CD14-positive monocyte (primary cell): ENCODE measurements around the gene DAGLA. TPM values are rescaled to one million over a fixed set of nuclear protein-coding genes. Genes with fewer than 3 reads are reported as not detected.

ENCODE experiments used
- DNase-seq, 3 donors: peaks; one replicate each; pipeline ENCODE4 v3.0.0-alpha.2; 2011 to 2022
- H2AFZ ChIP-seq: 2 replicates; pipeline ENCODE4 v1.6.0; 2012; ENCODE audit warnings: mild to moderate bottlenecking, low read depth, low read length, inconsistent platforms; ENCODE audit not compliant: insufficient read depth, poor library complexity, severe bottlenecking
- H3K27ac ChIP-seq, 2 donors: 1 replicate in 1 of 2; 2 replicates in 1 of 2; pipeline ENCODE4 v1.5.1; 2012 to 2013; ENCODE audit warnings: low read length in 2 of 2, control low read depth in 1 of 2, inconsistent platforms in 1 of 2, low read depth in 1 of 2, mild to moderate bottlenecking in 1 of 2
- H3K27me3 ChIP-seq, 2 donors: one replicate each; pipeline versions ENCODE4 v1.6.0 to v1.6.1; 2011 to 2013; ENCODE audit warnings: low read length in 2 of 2; ENCODE audit not compliant: control insufficient read depth in 2 of 2, insufficient read depth in 2 of 2
- H3K36me3 ChIP-seq, 2 donors: replicated peaks in 1 of 2; 1 replicate in 1 of 2; 2 replicates in 1 of 2; pipeline versions ENCODE4 v1.5.1 to v1.6.1; 2012 to 2013; ENCODE audit warnings: low read length in 2 of 2, control low read depth in 1 of 2, inconsistent platforms in 1 of 2, mild to moderate bottlenecking in 1 of 2; ENCODE audit not compliant: insufficient read depth in 2 of 2, control insufficient read depth in 1 of 2
- H3K4me1 ChIP-seq, 2 donors: 1 replicate in 1 of 2; 2 replicates in 1 of 2; pipeline versions ENCODE4 v1.5.1 to v1.6.1; 2012 to 2013; ENCODE audit warnings: low read length in 2 of 2, control low read depth in 1 of 2, inconsistent platforms in 1 of 2, mild to moderate bottlenecking in 1 of 2, moderate library complexity in 1 of 2; ENCODE audit not compliant: insufficient read depth in 2 of 2, control insufficient read depth in 1 of 2
- H3K4me2 ChIP-seq: replicated peaks from 2 replicates; pipeline ENCODE3; 2012; ENCODE audit warnings: low read length, moderate library complexity, mild to moderate bottlenecking; ENCODE audit not compliant: poor library complexity, severe bottlenecking; ENCODE audit errors: extremely low read depth
- H3K4me3 ChIP-seq, 3 experiments: fragments of 200-600 bp in 1 of 3; sonication (generic) in 1 of 3; replicated peaks in 1 of 3; 1 replicate in 2 of 3; 2 replicates in 1 of 3; pipeline ENCODE4 v1.5.1; 2011 to 2013; ENCODE audit warnings: low read length in 3 of 3, mild to moderate bottlenecking in 3 of 3, control low read depth in 2 of 3, low read depth in 2 of 3, inconsistent platforms in 1 of 3, moderate library complexity in 1 of 3
- H3K79me2 ChIP-seq: 2 replicates; pipeline ENCODE4 v1.6.0; 2012; ENCODE audit warnings: mild to moderate bottlenecking, control low read depth, inconsistent platforms, low read length, moderate library complexity; ENCODE audit not compliant: insufficient read depth
- H3K9ac ChIP-seq: 2 replicates; pipeline ENCODE4 v1.6.0; 2017; ENCODE audit warnings: low read length, mild to moderate bottlenecking; ENCODE audit not compliant: insufficient read depth, poor library complexity, severe bottlenecking
- H3K9me3 ChIP-seq, 2 donors: replicated peaks in 1 of 2; 1 replicate in 1 of 2; 2 replicates in 1 of 2; pipeline versions ENCODE4 v1.5.1 to v1.6.1; 2012 to 2013; ENCODE audit warnings: low read length in 2 of 2, control low read depth in 1 of 2; ENCODE audit not compliant: control insufficient read depth in 1 of 2, insufficient read depth in 1 of 2
- H4K20me1 ChIP-seq: 2 replicates; pipeline ENCODE4 v1.6.0; 2012; ENCODE audit warnings: mild to moderate bottlenecking, low read length, control low read depth, moderate library complexity; ENCODE audit not compliant: insufficient read depth
- H3K27ac Mint-ChIP-seq, 7 donors: one replicate each; pipeline ENCODE4 v1.8.0; 2020; ENCODE audit warnings: mild to moderate bottlenecking in 7 of 7, mixed read lengths in 7 of 7, moderate library complexity in 6 of 7, inconsistent platforms in 2 of 7
- H3K27me3 Mint-ChIP-seq, 3 donors: one replicate each; pipeline ENCODE4 v1.8.0; 2021 to 2022; ENCODE audit warnings: low read depth in 3 of 3, mild to moderate bottlenecking in 3 of 3, mixed read lengths in 3 of 3, moderate library complexity in 3 of 3, inconsistent platforms in 1 of 3
- H3K36me3 Mint-ChIP-seq, 2 donors: one replicate each; pipeline ENCODE4 v1.8.0; 2020; ENCODE audit warnings: mixed read lengths in 2 of 2, inconsistent platforms in 1 of 2, mild to moderate bottlenecking in 1 of 2
- H3K4me1 Mint-ChIP-seq: one replicate; pipeline ENCODE4 v1.8.0; 2020; ENCODE audit warnings: mild to moderate bottlenecking, mixed read lengths
- H3K4me3 Mint-ChIP-seq, 2 donors: one replicate each; pipeline ENCODE4 v1.8.0; 2020; ENCODE audit warnings: mild to moderate bottlenecking in 2 of 2, mixed read lengths in 2 of 2, moderate library complexity in 1 of 2
- H3K9me3 Mint-ChIP-seq, 7 donors: one replicate each; pipeline ENCODE4 v1.8.0; 2020 to 2022; ENCODE audit warnings: mixed read lengths in 7 of 7, mild to moderate bottlenecking in 6 of 7, moderate library complexity in 6 of 7, inconsistent platforms in 2 of 7
- CTCF ChIP-seq: fragments of 200-600 bp; IDR thresholded peaks from one replicate; pipeline ENCODE4 v1.8.0; 2022; ENCODE audit warnings: antibody characterized with exemption, mild to moderate bottlenecking
- WGBS: methylation state at CpG from one replicate; pipeline ENCODE4 v1.1.5; 2013; ENCODE audit warnings: missing lambda C conversion rate; ENCODE audit not compliant: insufficient coverage; 5-methylcytosine and 5-hydroxymethylcytosine counted together
- intact Hi-C, 2 donors: fragments of 100-400 bp; cut with micrococcal nuclease; formaldehyde crosslinking; loops; one replicate each; pipeline versions ENCODE4 v1.15.0 to v1.15.1; 2023
- polyA plus RNA-seq, 3 donors: library from polyadenylated mRNA; depleted of rRNA in 1 of 3; unstranded in 2 of 3; stranded (reverse) in 1 of 3; fragments of 300-500 nt in 2 of 3; fragments of >200 nt in 1 of 3; fragmentation: Illumina TruSeq in 2 of 3; gene quantifications; 1 replicate in 2 of 3; 2 replicates in 1 of 3; pipeline ENCODE4 v1.2.3, GENCODE V29; 2012 to 2021

Gene DAGLA
- polyA plus RNA-seq, 3 donors, result 0.16 to 6.7 (median 0.73) TPM

GRCh38 chr11:61780581-61781162 is 100.5 kb downstream of the DAGLA start:
- peak overlapping the region in 2 of 7 donors; percentile 18 to 41 for H3K27ac Mint-ChIP-seq
- Histone ChIP-seq H3K9ac (no peak overlapping the region), H3K27me3 (peaks cover 0 to 8% of the 10 kb centered on the region in 2 donors), H3K9me3 (no peaks in the 10 kb centered on the region), H3K79me2 (no peaks in the 10 kb centered on the region), H3K4me1 (peaks cover 10 to 15% of the 10 kb centered on the region in 2 donors), H3K4me2 (no peak overlapping the region), H4K20me1 (no peaks in the 10 kb centered on the region), H2AFZ (no peak overlapping the region), H3K4me3 (no peak overlapping the region), H3K27ac (no peak overlapping the region), H3K36me3 (peaks cover 6 to 17% of the 10 kb centered on the region in 2 donors)
- intact Hi-C loops, result no loop called here
- H3K27me3 Mint-ChIP-seq, result peaks cover 14 to 26% (median 18%) of the 10 kb centered on the region in 3 donors
- no peak overlapping the region for H3K4me3 Mint-ChIP-seq
- no peak for TF ChIP-seq CTCF
- peaks cover 0 to 3% (median 0%) of the 10 kb centered on the region in 7 donors for H3K9me3 Mint-ChIP-seq
- 93% methylated on average over 8 of the region's 9 CpGs for WGBS
- peaks cover 20 to 29% of the 10 kb centered on the region in 2 donors for H3K36me3 Mint-ChIP-seq
- DNase-seq, result no peak
- H3K4me1 Mint-ChIP-seq, result peaks cover 13% of the 10 kb centered on the region

- H3K4me3 ChIP-seq, result no peak overlapping the region
- H2AFZ ChIP-seq, result no peak overlapping the region
- Mint-ChIP-seq H3K27me3 (peaks cover 12 to 22% (median 16%) of the 10 kb centered on the region in 3 donors), H3K4me3 (no peak overlapping the region), H3K4me1 (peaks cover 12% of the 10 kb centered on the region), H3K9me3 (peaks cover 0 to 3% (median 0%) of the 10 kb centered on the region in 7 donors), H3K36me3 (peaks cover 26 to 35% of the 10 kb centered on the region in 2 donors), H3K27ac (no peak overlapping the region)
- H3K36me3 ChIP-seq, result peaks cover 15 to 26% of the 10 kb centered on the region in 2 donors
- intact Hi-C loops, result no loop called here
- no peak overlapping the region for H3K27ac ChIP-seq
- peaks cover 10 to 14% of the 10 kb centered on the region in 2 donors for H3K4me1 ChIP-seq
- peaks cover 0 to 8% of the 10 kb centered on the region in 2 donors for H3K27me3 ChIP-seq
- H3K9me3 ChIP-seq, result no peaks in the 10 kb centered on the region
- WGBS, result 100% methylated on average over 4 of the region's 5 CpGs
- H3K79me2 ChIP-seq, result no peaks in the 10 kb centered on the region
- no peak overlapping the region for H3K9ac ChIP-seq
- no peak for TF ChIP-seq CTCF
- DNase-seq, result no peak
- no peaks in the 10 kb centered on the region for H4K20me1 ChIP-seq
- H3K4me2 ChIP-seq, result no peak overlapping the region
These were observed 101.4 kb downstream of the DAGLA start for GRCh38 chr11:61781585-61781984.
